Measurements from ENCODE around the gene MAN2A2. TPM values are rescaled to one million over a fixed set of nuclear protein-coding genes. Genes with fewer than 3 reads are reported as not detected.

Gene MAN2A2
- total and polyA plus RNA-seq, 2 donors (not counting 3 experiments of a cell fraction or from before 2014, with no cell fraction given), result 60.9 to 77.7 TPM

- no peak overlapping the region for H3K4me3 ChIP-seq (replicated peaks in 1 of 3; ENCODE audit: insufficient read depth in 1 of 3, low read depth in 1 of 3, low read length in 3 of 3)
- no peak overlapping the region for H3K4me2 ChIP-seq (ENCODE audit: insufficient read depth, low read length)
- dilution Hi-C loops (cut with MboI; ENCODE audit: extremely low pct_ligation_motif_present, low sequenced_read_pairs), result no loop called here
- H3K27ac ChIP-seq (ENCODE audit: insufficient read depth, low read depth, low read length), result no peak overlapping the region
- H3K9me3 ChIP-seq (replicated peaks; ENCODE audit: control insufficient read depth, insufficient read depth, low read length), result no peaks in the 10 kb centered on the region
- BruUV-seq (replicated peaks), result no TSS peak
- no peaks in the 10 kb centered on the region for H4K20me1 ChIP-seq (replicated peaks; ENCODE audit: control insufficient read depth, extremely low read depth, insufficient read depth, low read length)
- FAIRE-seq, result no peak
- H2AFZ ChIP-seq (ENCODE audit: low read depth, low read length), result no peak overlapping the region
- intact Hi-C loops (cut with micrococcal nuclease), result no loop called here
- no peaks in the 10 kb centered on the region for H3K79me2 ChIP-seq (ENCODE audit: control insufficient read depth, insufficient read depth, low read length)
- no peak for DNase-seq (ENCODE audit: low read depth, low spot score)
- TF ChIP-seq JUN (IDR thresholded peaks at IDR 0.05; ENCODE audit: borderline replicate concordance, insufficient read depth, insufficient read length, low read depth) (no peak), POLR2AphosphoS5 (IDR thresholded peaks at IDR 0.05; ENCODE audit: insufficient read depth, low read depth, low read length) (no peak), GATA2 (IDR thresholded peaks at IDR 0.05; ENCODE audit: insufficient read depth, insufficient read length, low read depth, low read length) (no peak), POLR2A (IDR thresholded peaks at IDR 0.05; ENCODE audit: low read depth, low read length) (no peak), MAX (IDR thresholded peaks at IDR 0.05; ENCODE audit: insufficient read depth, insufficient read length) (no peak), EZH2 (IDR thresholded peaks at IDR 0.05; ENCODE audit: borderline replicate concordance, low read depth, low read length, severe bottlenecking) (no peak), MYC (IDR thresholded peaks at IDR 0.05; ENCODE audit: low read depth, low read length) (no peak), CTCF (IDR thresholded peaks at IDR 0.05; ENCODE audit: extremely low read depth in 1 of 2, insufficient read depth in 1 of 2, low read depth in 1 of 2, low read length in 2 of 2) (no peak), FOS (IDR thresholded peaks at IDR 0.05; ENCODE audit: borderline replicate concordance, insufficient read depth, low read length) (no peak)
- H3K27me3 ChIP-seq (ENCODE audit: control insufficient read depth in 2 of 2, insufficient read depth in 2 of 2, low read length in 2 of 2), result no peaks in the 10 kb centered on the region
- ChIA-PET CTCF (interaction anchor here (1.2 kb wide), 1 partner anchor 12 kb away, joined by 5 read pairs; no protein-coding TSS in a partner anchor), POLR2A (no interaction called here)
- H3K4me1 ChIP-seq (ENCODE audit: control insufficient read depth, extremely low read depth, insufficient read depth, low read length), result peaks cover 10% of the 10 kb centered on the region
- peaks cover 21 to 64% of the 10 kb centered on the region in 2 experiments for H3K36me3 ChIP-seq (ENCODE audit: control insufficient read depth in 2 of 2, extremely low read depth in 1 of 2, insufficient read depth in 2 of 2, low read length in 2 of 2)
- no peak overlapping the region for H3K9ac ChIP-seq (replicated peaks; ENCODE audit: extremely low read depth, insufficient read depth, low read length)
- H3K9me1 ChIP-seq (replicated peaks; ENCODE audit: control insufficient read depth, extremely low read depth, insufficient read depth, low read length), result no peaks in the 10 kb centered on the region
These were observed 42.0 kb downstream of the MAN2A2 start for GRCh38 chr15:90945091-90945490.
